Fibroblast of the conjunctiva (primary cell): ENCODE data around the gene FSTL5.

ENCODE experiments used
- DNase-seq: peaks from one replicate; pipeline ENCODE4 v3.0.0-alpha.2; 2010; ENCODE audit warnings: low read depth

The FSTL5 gene

GRCh38 chr4:161444626-161445025, 719.2 kb downstream of the FSTL5 start:
- no peak for DNase-seq

- DNase-seq, result no peak
These were observed 720.9 kb downstream of the FSTL5 start for GRCh38 chr4:161442921-161443320.

GRCh38 chr4:161438096-161438495, 725.7 kb downstream of the FSTL5 start:
- no peak for DNase-seq

- no peak for DNase-seq
These were observed 735.4 kb downstream of the FSTL5 start for GRCh38 chr4:161428180-161428965.

GRCh38 chr4:161419822-161420221, 744.0 kb downstream of the FSTL5 start:
- DNase-seq, result no peak

DNA sequence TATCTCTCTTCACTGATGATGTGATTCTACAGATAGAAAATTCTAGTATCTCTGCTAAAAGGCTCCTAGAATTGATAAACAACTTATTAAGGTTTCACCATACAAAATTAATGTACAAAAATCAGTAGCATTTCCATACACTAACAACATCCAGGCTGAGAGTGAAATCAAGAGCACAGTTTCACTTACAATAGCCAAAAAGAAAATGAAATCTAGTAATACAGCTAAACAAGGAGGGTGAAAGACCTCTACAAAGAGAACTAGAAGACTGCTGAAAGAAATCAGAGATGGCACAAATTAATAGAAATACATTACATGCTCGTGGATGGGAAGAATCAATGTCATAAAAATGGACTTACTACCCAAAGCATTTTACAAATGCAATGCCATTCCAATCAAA, 751.9 kb downstream of the FSTL5 start:
- no peak for DNase-seq

DNA sequence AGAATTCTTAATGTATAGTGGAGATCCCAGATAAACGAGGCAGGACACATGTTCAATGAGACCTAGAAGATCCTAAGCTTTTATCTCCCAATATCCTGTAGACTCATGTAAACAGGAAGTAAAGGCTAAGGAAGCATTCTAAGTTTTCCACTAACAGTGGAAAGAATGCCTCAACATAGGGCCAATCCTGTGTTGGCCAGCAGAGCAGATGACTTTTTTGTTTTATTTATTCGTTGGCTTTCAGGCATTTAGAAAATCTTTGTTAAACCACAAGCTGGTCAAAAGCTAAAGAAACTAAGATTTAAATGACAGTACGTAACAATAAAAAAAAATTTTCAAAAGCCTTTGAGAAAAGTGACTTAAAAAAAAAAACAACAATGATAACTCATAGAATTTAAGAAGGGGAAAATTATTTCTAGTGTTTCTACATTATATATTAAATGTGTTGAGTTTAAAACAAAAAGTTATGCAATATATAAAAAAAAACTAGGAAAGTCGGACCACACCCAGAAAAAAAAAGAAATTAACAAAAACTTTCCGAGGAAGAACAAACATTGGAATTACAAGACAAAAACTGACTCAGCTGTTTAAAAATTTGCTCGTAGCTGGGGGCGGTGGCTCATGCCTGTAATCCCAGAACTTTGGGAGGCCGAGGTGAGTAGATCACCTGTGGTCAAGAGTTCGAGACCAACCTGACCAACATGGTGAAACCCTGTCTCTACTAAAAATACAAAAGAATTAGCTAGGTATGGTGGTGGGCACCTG, 759.3 kb downstream of the FSTL5 start:
- DNase-seq, result no peak

GRCh38 chr4:161403781-161404180, 760.0 kb downstream of the FSTL5 start:
- DNase-seq, result no peak

DNA sequence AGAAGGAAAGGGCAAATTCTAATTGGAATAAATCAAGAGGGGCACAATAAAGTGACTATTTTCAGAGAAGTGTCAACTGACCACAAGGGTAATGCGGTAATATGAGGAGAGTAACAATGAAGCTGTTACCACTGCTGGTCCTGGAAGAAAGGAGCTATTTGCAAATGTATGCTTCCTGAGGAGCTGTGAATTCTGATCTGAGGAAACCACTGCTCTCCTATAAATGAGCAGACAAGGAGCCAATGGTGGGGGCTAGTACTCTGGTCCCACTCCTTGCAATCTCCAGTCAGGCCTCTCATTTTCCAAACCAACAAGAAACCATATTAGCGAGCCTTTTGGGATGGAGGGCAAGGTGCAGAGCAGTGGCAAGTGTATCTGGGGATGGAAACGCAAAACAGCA, 770.2 kb downstream of the FSTL5 start:
- DNase-seq, result no peak

DNA sequence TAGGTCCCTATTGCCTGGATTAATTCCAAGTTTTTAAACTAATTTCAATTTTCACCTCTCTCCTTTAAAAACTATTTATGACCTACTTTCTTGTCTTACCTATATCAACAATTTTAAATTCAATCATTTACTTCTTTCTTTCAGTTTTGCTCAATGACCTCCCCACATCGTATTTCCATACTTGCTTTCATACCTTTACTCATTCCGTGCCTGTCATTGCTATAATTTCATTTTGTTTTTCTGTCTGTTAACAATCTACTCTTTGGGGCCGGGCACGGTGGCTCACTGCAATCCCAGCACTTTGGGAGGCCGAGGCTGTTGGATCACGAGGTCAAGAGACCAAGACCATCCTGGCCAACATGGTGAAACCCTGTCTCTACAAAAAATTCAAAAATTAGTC, 781.1 kb downstream of the FSTL5 start:
- no peak for DNase-seq

DNA sequence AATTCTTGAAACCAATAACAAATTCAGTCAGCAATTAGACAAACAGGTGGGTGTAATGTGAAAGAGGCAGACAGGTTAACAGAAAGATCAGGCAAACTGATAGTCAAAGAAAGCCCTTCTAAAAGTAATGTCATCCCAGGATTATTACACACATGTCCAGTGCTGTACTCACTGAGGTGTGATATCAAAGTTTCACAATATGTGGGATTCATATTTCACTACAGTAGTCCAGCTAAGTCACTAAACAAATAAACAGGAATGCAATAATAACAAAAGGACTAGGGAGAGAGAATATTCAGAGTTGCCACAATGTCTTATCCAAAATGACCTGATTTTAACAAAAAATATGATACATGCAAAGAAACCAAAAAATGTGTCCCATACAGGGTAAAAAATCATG, 787.5 kb downstream of the FSTL5 start:
- no peak for DNase-seq

- no peak for DNase-seq
These were observed 799.1 kb downstream of the FSTL5 start for GRCh38 chr4:161364681-161365080.

- DNase-seq, result no peak
These were observed 802.8 kb downstream of the FSTL5 start for GRCh38 chr4:161360982-161361381.

GRCh38 chr4:161359491-161359890, 804.3 kb downstream of the FSTL5 start:
- DNase-seq, result no peak

- DNase-seq, result no peak
These were observed 807.4 kb downstream of the FSTL5 start for GRCh38 chr4:161356351-161356750.

DNA sequence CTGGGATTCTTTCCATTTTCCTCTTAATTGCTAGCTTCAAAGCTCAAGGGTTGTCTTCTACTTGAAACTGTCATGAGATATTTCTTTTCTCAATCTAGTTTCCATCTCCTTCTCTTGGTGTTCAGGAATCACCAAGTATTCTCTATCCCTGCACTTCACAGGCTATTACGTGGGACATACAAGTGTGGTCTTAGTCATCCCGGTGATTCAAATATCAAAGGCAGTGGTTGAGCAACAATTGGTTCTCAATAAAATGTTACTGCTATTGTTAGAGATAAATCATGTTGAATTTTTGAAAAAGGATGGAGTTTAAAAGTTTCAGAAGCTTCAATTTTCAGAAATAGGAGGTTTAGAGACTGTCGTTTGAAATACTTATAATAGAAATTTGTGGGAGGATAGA, 812.9 kb downstream of the FSTL5 start:
- DNase-seq, result no peak

GRCh38 chr4:161345741-161346140, 818.1 kb downstream of the FSTL5 start:
- no peak for DNase-seq

GRCh38 chr4:161343569-161343950, 820.2 kb downstream of the FSTL5 start:
- no peak for DNase-seq

- DNase-seq, result no peak
These were observed 820.8 kb downstream of the FSTL5 start for GRCh38 chr4:161342881-161343568.

DNA sequence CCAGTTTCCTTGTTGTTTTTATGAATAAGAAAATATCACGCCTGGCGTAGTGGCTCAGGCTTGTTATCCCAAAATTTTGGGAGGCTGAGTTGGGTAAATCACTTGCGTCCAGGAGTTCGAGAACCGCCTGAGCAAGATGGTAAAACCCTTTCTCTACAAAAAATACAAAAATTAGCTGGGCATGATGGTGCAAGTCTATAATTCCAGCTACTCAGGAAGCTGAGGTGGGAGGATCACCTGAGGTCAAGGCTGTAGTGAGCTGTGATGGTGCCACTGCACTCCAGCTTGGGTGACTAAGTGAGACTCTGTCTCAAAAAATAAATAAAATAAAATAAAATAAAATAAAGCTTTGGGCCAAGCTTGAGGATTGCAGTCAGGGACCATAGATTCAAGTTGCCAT, 827.2 kb downstream of the FSTL5 start:
- DNase-seq, result no peak

DNA sequence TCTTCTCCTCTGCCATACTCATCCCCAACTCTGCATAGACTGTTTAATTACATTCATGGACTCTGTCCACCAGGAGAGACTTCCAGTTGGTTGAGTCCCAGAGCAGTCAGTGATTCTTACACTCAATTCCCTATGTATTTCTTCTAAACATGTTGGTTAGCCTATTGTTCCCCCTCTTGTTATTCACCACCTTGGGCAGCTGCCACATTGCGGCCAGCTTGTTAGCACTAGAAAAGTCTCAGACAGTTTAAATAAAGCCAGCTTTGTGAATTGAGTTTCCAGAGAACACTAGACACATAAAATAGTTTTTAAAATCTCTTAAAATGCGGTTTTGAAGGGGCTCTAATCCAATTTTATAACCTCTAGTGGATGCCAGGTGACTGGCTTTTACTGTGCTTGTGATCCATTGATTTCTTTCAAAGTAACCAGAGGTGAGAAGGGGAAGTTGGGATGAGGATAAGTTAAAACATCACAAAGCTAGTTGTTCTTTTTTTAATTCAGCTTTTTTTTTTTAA, 827.7 kb downstream of the FSTL5 start:
- DNase-seq, result peak; percentile 18
